CD1c-positive myeloid dendritic cell (primary cell): ENCODE data around the gene TSHZ1.
A peak's percentile ranks its signal among the peaks of the same experiment; 100 is the strongest.

Source experiments
- DNase-seq: peaks from one replicate; pipeline ENCODE4 v3.0.0-alpha.2; 2016; ENCODE audit errors: extremely low spot score

Gene TSHZ1

GRCh38 chr18:75269124-75269680 is 58.6 kb downstream of the TSHZ1 start:
- no peak for DNase-seq

- DNase-seq, result no peak
Observed at GRCh38 chr18:75269696-75270095, 59.1 kb downstream of the TSHZ1 start.

DNA sequence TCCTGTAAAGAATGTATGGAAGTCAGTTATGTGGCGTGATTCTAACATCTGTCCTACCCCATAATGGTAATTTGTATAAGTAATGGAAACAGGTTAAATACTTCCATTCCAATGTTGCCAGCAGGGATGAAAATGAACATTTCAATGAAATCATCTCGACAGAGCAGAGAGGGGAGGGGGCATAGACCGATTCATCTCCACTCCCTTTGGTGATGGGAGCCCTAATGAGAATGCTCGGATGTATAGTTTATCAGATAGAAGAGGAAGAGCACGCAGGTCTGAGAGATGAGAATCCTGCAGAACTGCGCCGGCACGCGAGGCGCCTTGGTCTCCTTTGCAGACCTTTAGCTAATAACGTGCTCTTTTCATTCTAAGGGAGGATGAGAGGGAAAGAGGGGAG is 61.4 kb downstream of the TSHZ1 start:
- no peak for DNase-seq

- DNase-seq, result no peak
Observed at GRCh38 chr18:75273817-75274216, 63.2 kb downstream of the TSHZ1 start.

DNA sequence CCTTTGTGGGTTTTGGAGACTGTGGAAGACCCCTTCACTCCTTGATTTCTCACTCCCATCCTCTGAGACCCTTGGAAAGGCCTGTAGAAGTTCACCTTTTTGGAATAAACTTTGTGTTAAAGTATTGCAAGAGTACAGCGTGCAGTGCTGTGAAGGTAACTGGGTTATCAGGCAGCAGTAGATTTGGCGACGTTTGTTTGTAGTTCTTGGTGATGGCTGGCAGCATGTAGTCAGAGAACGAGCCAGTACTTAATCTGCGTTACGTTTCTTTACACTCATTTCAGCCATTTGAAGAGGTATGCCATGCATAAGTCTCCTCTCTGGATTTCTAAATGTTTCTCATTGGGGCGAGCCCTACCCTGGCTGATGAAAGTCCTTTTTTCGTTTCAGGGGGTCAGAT is 64.6 kb downstream of the TSHZ1 start:
- no peak for DNase-seq

GRCh38 chr18:75276818-75277609 is 66.4 kb downstream of the TSHZ1 start:
- no peak for DNase-seq

DNA sequence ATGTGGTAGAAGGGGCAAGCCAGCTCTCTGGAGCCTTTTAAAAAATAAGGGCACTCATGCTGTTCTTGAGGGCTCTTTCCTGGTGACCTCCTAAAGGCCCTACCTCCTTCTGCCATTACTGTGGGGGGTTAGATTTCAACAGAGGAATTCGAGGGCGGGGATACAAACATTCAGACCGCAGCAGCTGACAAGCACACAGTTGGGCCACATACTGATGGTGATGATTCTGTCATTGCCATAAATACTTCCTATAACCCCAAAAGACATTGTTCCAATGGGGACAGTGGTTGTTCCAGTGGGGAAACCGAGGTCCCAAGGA is 67.0 kb downstream of the TSHZ1 start:
- DNase-seq, result no peak

GRCh38 chr18:75279381-75279780 is 68.8 kb downstream of the TSHZ1 start:
- DNase-seq, result no peak

GRCh38 chr18:75280427-75281280 is 70.1 kb downstream of the TSHZ1 start:
- DNase-seq, result no peak

DNA sequence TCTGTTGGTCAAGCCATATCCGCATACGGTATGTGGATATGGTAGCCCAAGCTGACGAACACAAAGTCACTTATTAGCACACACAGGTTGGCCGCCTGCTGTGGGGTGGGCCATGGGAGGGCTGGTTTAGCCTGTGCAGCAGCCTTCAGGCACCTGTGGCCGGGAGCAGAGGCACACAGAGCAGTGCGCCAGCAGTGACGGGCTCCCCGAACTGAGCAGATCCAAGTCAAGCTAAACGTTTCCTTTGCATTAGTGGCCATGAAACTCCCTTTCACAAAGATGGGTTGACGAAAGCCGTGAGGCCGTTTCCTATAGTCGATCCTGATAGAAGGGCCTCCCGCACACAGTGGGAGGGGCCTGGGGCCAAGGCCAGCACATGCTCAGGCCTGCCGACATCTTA is 72.1 kb downstream of the TSHZ1 start:
- DNase-seq, result no peak

GRCh38 chr18:75283731-75284130 is 73.1 kb downstream of the TSHZ1 start:
- DNase-seq, result no peak

DNA sequence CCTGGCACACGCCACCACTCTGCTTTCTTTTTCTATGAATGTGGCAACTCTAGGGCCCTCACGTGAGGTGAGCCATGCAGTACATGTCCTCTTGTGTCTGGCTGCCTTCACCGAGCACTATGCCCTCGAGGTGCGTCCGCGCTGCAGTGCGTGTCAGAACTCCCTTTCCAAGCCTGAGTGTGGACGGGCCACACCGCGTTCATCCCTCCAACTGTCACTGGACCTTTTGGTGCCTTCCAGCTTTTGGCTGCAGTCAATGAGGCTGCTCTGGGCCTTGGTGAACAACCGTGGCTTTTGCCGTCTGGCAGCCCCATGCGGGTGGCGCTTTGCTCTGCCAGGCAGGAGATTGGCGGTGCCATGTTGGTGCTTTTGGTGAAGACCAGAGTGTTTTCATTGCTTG is 74.0 kb downstream of the TSHZ1 start:
- no peak for DNase-seq

DNA sequence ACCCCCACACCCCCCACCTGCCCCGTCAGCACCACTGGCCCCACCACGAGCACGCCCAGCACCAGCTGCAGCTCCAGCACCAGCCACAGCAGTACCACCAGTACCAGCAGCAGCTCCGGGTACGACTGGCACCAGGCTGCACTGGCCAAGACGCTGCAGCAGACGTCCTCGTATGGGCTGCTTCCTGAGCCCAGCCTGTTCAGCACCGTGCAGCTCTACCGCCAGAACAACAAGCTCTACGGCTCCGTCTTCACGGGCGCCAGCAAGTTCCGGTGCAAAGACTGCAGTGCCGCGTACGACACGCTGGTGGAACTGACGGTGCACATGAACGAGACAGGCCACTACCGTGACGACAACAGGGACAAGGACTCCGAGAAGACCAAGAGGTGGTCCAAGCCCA is 75.3 kb downstream of the TSHZ1 start:
- DNase-seq, result no peak

GRCh38 chr18:75287006-75287405 is 76.4 kb downstream of the TSHZ1 start:
- no peak for DNase-seq

DNA sequence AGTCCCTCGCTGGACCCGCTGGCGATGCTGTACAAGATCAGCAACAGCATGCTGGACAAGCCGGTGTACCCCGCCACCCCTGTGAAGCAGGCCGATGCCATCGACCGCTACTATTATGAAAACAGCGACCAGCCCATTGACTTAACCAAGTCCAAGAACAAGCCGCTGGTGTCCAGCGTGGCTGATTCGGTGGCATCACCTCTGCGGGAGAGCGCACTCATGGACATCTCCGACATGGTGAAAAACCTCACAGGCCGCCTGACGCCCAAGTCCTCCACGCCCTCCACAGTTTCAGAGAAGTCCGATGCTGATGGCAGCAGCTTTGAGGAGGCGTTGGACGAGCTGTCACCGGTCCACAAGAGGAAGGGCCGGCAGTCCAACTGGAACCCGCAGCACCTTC is 77.1 kb downstream of the TSHZ1 start:
- DNase-seq, result no peak

GRCh38 chr18:75289761-75290160 is 79.2 kb downstream of the TSHZ1 start:
- no peak for DNase-seq

DNA sequence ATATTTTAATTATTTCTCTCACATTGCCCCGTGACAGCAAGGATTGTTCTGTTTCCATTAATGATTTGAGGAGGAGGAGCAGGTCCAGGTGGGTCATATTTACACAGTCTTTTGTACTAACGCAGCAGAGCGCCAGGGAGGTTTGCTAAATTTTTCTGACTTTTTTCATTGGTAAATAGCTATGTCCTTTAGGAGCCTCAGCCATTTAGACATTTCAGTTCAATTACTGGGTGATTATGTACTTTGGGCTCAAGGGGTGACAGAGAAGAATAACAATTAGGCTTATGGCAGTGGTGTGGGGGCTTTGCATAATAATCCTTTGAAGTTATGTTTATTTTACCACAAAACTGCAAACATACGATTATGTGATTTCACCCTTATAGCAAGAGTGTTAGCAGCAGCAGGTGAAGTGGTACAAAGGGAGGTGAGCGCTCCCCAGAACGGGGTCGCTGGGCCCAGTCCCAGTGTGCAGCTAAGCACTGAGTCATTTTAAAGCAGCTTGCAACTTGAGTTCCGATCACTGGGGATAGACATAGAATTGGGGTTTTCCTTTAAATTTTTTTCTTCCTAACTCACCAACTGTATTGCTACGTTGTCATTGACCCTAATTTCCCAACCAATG is 80.3 kb downstream of the TSHZ1 start:
- DNase-seq, result no peak

DNA sequence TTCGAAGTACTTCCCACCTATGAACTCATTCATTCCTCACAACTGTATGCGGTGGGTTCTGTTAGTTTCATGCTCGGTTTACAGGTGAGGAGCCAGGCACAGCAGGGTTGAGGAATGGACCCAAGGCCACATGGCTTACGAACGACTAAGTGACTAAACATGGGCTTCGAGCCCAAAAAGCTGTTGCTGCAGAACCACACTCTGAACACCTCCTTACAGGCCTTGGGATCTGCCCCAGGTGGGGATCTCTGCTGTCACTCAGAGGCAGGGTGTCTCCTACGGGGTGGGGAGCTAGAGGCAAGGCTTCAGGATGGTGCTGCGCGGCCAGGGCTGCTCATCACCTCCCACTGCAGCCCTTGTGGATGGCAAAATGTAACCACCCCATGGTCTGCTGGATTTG is 80.9 kb downstream of the TSHZ1 start:
- DNase-seq, result no peak

- no peak for DNase-seq
Observed at GRCh38 chr18:75293591-75293990, 83.0 kb downstream of the TSHZ1 start.

DNA sequence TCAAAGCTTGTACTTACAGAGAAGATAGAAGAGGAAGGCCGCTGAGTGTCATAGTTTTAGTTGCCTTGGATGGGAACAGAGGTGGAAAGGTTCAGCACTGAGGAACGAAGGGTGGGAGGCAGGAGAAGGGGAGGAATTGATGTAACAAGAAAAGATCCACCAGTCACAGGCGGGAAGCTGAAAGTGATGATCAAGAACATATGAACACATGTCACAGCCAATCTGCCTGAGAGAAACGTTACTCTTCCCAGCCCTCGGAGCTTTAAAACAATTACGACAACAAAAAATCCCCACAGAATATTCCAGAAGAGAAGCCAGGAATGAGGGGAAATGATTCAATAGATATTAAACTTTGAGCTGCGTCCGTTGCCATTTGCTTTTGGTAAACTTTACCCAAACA is 87.1 kb downstream of the TSHZ1 start:
- DNase-seq, result no peak

- peak; percentile 25 for DNase-seq
Observed at GRCh38 chr18:75304678-75305557, 94.3 kb downstream of the TSHZ1 start.

DNA sequence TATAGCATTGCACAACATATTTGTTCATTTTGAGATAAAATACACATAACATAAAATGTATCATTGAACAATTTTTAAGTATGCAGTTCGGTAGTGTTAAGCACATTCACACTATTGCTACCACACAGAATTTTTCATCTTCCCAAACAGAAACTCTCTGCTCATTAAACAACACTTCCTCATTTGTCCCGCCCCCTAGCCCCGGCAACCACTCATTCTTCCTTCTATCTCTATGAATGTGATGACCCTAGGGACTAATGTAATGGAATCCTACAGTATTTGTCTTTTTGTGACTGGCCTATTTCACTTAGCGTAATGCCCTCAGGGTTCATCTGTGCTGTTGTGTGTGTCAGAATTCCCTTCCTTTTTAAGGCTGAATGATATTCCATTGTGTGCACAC is 95.4 kb downstream of the TSHZ1 start:
- DNase-seq, result no peak
